ENCODE measurements around the gene FDX2. TPM values are rescaled to one million over a fixed set of nuclear protein-coding genes. Genes with fewer than 3 reads are reported as not detected.

FDX2 gene
- total and polyA plus RNA-seq, 4 donors = 15.0 to 45.3 (median 33.8) TPM

DNA sequence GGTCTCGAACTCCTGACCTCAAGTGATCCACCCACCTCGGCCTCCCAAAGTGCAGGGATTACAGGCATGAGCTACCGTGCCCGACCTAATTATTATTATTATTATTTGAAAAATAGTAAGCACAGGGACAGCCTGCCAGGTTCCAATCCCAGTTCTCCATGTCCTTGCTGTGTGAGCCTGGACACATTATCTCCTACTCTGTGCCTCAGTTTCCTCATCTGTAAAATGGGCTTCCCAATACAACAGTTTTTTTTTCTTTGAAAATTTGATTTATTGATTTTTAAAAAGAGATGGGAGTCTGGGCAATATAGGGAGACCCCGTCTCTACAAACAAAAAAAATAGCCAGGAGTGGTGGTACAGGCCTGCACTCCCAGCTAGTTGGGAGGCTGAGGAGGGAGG, 9.5 kb downstream of the FDX2 start:
- no CpG with 5 or more reads among the region's 5 CpGs for WGBS (ENCODE audit: insufficient coverage)
- no peak overlapping the region for H3K27ac ChIP-seq (ENCODE audit: low read depth, low read length)
- no peak overlapping the region for H3K4me3 ChIP-seq (ENCODE audit: low read depth, low read length)
- H3K4me1 ChIP-seq (ENCODE audit: control insufficient read depth, insufficient read depth, low read length) = no peaks in the 10 kb centered on the region
- peaks cover 2% of the 10 kb centered on the region for H3K27me3 ChIP-seq (ENCODE audit: control insufficient read depth, insufficient read depth, low read length)
- peaks cover 55% of the 10 kb centered on the region for H3K36me3 ChIP-seq (ENCODE audit: control insufficient read depth, insufficient read depth, low read length)
- DNase-seq (ENCODE audit: low read depth in 4 of 6, low spot score in 6 of 6) = no peak
- H3K9me3 ChIP-seq (ENCODE audit: control insufficient read depth, insufficient read depth, low read length) = no peaks in the 10 kb centered on the region

DNA sequence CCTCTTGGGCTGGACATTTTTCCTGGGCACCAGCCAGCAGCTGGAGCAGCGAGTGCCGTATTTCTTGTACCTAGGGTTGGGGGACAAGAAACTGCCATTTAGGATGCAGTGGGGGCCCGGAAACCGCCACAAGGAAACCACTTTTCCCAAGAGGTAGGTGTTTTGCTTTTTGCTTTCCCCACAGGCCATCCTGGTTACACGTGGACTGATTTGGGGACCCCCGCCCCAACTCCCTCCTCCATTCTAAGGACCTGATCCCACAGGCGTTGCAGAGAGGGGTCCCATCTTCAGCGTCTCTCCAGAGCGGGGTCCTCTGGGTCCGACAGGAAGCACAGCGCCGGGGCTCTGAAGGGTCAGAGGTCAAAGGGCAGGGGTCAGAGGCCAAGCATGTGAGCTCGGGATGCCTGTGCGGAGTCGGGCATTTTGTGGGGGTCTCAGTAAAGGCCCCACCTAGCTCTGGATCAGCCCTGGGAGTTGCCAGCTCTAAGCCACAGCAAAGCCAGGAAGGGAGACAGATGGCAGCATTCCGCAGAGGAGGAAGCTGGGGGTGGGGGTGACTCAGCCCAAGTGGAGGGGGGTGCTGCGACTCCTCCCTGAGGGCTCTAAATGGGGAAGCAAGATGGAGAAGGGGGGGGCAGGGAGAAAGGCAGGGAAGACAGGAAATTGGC, 10.5 kb downstream of the FDX2 start:
- no peaks in the 10 kb centered on the region for H3K9me3 ChIP-seq (ENCODE audit: control insufficient read depth, insufficient read depth, low read length)
- H3K27ac ChIP-seq (ENCODE audit: low read depth, low read length) = no peak overlapping the region
- no peak overlapping the region for H3K4me3 ChIP-seq (ENCODE audit: low read depth, low read length)
- peaks cover 45% of the 10 kb centered on the region for H3K36me3 ChIP-seq (ENCODE audit: control insufficient read depth, insufficient read depth, low read length)
- DNase-seq (ENCODE audit: low read depth in 4 of 6, low spot score in 6 of 6) = no peak
- H3K27me3 ChIP-seq (ENCODE audit: control insufficient read depth, insufficient read depth, low read length) = peaks cover 5% of the 10 kb centered on the region
- H3K4me1 ChIP-seq (ENCODE audit: control insufficient read depth, insufficient read depth, low read length) = no peaks in the 10 kb centered on the region
- WGBS (ENCODE audit: insufficient coverage) = 86% methylated on average over 17 of the region's 17 CpGs

DNA sequence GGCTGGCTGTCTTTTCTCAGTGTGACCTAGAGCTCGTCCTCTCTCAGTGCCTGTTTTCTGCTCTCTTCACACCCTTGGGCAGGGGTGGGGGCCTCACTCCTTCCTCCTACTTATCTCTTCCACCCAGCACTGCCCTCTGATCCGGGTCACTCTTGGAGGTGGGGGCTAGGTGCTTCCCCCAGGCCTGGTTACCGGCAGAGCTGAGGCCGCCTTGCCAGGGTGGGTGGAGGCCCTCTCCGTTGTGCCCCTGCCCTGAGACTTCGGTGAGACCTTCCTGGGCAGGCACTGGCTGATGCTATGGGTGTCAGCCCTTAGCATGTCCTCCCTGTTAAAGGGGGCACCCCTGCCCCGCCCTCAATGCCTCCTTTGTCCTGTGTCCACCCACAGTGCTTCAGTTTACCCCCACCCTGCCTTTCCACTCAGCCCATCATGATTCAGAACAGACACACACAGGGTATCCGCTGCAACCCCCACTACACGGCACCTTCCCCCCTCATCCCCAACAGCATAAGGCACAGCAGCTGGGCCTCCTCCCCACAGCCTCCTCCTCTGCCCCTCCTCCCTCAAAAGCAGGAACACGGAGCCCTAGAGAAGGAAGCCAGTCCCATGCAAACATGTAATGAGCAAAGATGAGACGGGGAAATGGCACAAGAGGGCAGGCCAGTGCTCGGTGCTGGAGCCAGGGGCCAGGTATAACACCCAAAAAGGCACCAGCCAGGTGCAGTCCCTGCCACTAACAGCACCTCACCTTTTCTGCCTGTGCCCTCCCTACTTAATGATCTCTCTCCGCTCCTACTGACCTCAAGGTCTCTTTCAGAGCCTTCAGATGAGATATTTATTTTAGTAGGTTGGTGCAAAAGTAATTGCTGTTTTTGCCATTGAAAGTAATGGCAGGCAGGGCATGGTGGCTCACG, 16.0 kb downstream of the FDX2 start:
- no peak for DNase-seq (ENCODE audit: low read depth in 4 of 6, low spot score in 6 of 6)
- H3K36me3 ChIP-seq (ENCODE audit: control insufficient read depth, insufficient read depth, low read length) = peaks cover 6% of the 10 kb centered on the region
- no peak overlapping the region for H3K4me3 ChIP-seq (ENCODE audit: low read depth, low read length)
- 60% methylated on average over 10 of the region's 14 CpGs for WGBS (ENCODE audit: insufficient coverage)
- H3K9me3 ChIP-seq (ENCODE audit: control insufficient read depth, insufficient read depth, low read length) = no peaks in the 10 kb centered on the region
- H3K27ac ChIP-seq (ENCODE audit: low read depth, low read length) = no peak overlapping the region
- H3K27me3 ChIP-seq (ENCODE audit: control insufficient read depth, insufficient read depth, low read length) = peaks cover 42% of the 10 kb centered on the region
- H3K4me1 ChIP-seq (ENCODE audit: control insufficient read depth, insufficient read depth, low read length) = peaks cover 16% of the 10 kb centered on the region

DNA sequence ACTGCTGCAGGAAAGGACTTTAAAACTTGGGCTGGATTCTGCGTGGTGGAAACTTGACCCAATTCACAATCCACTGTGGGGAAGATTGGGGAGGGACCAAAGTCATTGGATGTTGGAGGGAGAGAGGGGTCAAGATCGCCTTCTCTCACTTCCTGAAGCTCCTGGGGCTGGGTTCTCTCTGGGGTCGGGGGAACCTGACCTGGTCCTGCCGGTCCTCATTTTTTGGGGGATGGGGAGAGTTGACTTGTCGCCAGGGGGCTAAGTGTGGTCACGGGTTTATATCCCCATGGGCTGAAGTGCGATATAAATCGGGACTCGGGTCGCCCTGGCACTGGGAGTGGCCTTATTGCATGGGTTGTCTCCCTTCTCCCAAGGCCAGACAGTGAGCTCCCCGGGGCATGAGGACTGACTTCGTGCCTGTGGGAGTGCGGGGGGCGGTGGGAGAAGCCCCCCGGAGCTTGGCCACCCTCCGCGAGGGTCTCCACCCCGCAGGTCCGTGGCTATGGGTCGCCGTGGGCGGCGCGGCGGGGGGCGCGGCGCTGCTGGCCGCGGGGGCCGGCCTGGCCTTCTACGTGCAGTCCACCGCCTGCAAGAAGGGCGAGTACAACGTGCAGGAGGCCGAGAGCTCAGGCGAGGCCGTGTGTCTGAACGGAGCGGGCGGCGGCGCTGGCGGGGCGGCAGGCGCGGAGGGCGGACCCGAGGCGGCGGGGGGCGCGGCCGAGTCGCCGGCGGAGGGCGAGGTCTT, 19.8 kb downstream of the FDX2 start:
- peaks cover 9% of the 10 kb centered on the region for H3K36me3 ChIP-seq (ENCODE audit: control insufficient read depth, insufficient read depth, low read length)
- no peak for DNase-seq (ENCODE audit: low read depth in 4 of 6, low spot score in 6 of 6)
- H3K9me3 ChIP-seq (ENCODE audit: control insufficient read depth, insufficient read depth, low read length) = no peaks in the 10 kb centered on the region
- WGBS (ENCODE audit: insufficient coverage) = under 1% methylated on average over 45 of the region's 58 CpGs
- no peak overlapping the region for H3K4me3 ChIP-seq (ENCODE audit: low read depth, low read length)
- H3K27ac ChIP-seq (ENCODE audit: low read depth, low read length) = no peak overlapping the region
- H3K27me3 ChIP-seq (ENCODE audit: control insufficient read depth, insufficient read depth, low read length) = peaks cover 75% of the 10 kb centered on the region
- H3K4me1 ChIP-seq (ENCODE audit: control insufficient read depth, insufficient read depth, low read length) = peaks cover 41% of the 10 kb centered on the region

DNA sequence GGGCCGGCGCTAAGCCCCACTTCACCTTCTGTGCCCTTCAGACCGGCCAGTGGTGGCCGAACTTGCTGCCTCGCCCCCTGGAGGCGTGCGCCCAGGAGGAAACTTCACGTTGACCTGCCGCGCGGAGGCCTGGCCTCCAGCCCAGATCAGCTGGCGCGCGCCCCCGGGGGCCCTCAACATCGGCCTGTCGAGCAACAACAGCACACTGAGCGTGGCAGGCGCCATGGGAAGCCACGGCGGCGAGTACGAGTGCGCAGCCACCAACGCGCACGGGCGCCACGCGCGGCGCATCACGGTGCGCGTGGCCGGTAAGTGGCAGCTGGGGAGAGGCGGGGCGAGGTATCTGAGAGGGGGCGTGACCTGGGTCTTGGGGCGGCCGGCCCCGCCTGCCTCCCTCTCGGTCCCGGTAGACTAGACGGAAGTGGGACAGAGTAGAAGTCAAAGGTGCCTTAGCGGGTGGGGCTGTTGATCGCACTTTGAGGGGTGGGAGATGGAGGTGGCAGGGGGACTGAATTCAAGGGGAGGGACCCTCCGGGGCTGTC, 20.4 kb downstream of the FDX2 start:
- Histone ChIP-seq H3K9me3 (ENCODE audit: control insufficient read depth, insufficient read depth, low read length) (no peaks in the 10 kb centered on the region), H3K36me3 (ENCODE audit: control insufficient read depth, insufficient read depth, low read length) (peaks cover 9% of the 10 kb centered on the region), H3K4me3 (ENCODE audit: low read depth, low read length) (no peak overlapping the region), H3K27ac (ENCODE audit: low read depth, low read length) (no peak overlapping the region), H3K27me3 (ENCODE audit: control insufficient read depth, insufficient read depth, low read length) (peaks cover 82% of the 10 kb centered on the region), H3K4me1 (ENCODE audit: control insufficient read depth, insufficient read depth, low read length) (peaks cover 47% of the 10 kb centered on the region)
- DNase-seq (ENCODE audit: low read depth in 4 of 6, low spot score in 6 of 6) = no peak
- 2% methylated on average over 48 of the region's 48 CpGs for WGBS (ENCODE audit: insufficient coverage)

DNA sequence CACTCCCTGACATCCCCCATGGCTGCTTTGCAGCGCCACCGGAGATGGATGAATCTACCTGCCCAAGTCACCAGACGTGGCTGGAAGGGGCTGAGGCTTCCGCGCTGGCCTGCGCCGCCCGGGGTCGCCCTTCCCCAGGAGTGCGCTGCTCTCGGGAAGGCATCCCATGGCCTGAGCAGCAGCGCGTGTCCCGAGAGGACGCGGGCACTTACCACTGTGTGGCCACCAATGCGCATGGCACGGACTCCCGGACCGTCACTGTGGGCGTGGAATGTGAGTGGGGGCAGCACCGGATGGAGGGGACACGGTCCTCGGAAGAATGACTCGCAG, 21.5 kb downstream of the FDX2 start:
- Histone ChIP-seq H3K27ac (ENCODE audit: low read depth, low read length) (no peak overlapping the region), H3K36me3 (ENCODE audit: control insufficient read depth, insufficient read depth, low read length) (peaks cover 9% of the 10 kb centered on the region), H3K9me3 (ENCODE audit: control insufficient read depth, insufficient read depth, low read length) (no peaks in the 10 kb centered on the region), H3K4me3 (ENCODE audit: low read depth, low read length) (no peak overlapping the region), H3K27me3 (ENCODE audit: control insufficient read depth, insufficient read depth, low read length) (peaks cover 85% of the 10 kb centered on the region), H3K4me1 (ENCODE audit: control insufficient read depth, insufficient read depth, low read length) (peaks cover 58% of the 10 kb centered on the region)
- 11% methylated on average over 25 of the region's 25 CpGs for WGBS (ENCODE audit: insufficient coverage)
- DNase-seq (ENCODE audit: low read depth in 4 of 6, low spot score in 6 of 6) = no peak

DNA sequence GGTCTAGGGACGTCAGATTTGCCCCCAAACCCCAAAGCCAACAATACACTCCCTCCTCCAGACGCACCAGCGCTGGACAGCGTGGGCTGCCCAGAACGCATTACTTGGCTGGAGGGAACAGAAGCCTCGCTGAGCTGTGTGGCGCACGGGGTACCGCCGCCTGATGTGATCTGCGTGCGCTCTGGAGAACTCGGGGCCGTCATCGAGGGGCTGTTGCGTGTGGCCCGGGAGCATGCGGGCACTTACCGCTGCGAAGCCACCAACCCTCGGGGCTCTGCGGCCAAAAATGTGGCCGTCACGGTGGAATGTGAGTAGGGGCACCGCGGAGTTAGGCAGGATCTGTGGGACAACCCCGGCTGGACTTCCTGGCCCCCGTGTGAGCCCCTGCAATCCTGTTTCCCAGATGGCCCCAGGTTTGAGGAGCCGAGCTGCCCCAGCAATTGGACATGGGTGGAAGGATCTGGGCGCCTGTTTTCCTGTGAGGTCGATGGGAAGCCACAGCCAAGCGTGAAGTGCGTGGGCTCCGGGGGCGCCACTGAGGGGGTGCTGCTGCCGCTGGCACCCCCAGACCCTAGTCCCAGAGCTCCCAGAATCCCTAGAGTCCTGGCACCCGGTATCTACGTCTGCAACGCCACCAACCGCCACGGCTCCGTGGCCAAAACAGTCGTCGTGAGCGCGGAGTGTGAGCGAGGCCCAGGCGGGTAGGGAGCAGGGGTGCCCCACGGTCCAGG, 22.0 kb downstream of the FDX2 start:
- Histone ChIP-seq H3K27ac (ENCODE audit: low read depth, low read length) (no peak overlapping the region), H3K4me3 (ENCODE audit: low read depth, low read length) (no peak overlapping the region), H3K9me3 (ENCODE audit: control insufficient read depth, insufficient read depth, low read length) (no peaks in the 10 kb centered on the region), H3K36me3 (ENCODE audit: control insufficient read depth, insufficient read depth, low read length) (peaks cover 9% of the 10 kb centered on the region), H3K27me3 (ENCODE audit: control insufficient read depth, insufficient read depth, low read length) (peaks cover 89% of the 10 kb centered on the region), H3K4me1 (ENCODE audit: control insufficient read depth, insufficient read depth, low read length) (peaks cover 63% of the 10 kb centered on the region)
- no peak for DNase-seq (ENCODE audit: low read depth in 4 of 6, low spot score in 6 of 6)
- 20% methylated on average over 49 of the region's 49 CpGs for WGBS (ENCODE audit: insufficient coverage)

DNA sequence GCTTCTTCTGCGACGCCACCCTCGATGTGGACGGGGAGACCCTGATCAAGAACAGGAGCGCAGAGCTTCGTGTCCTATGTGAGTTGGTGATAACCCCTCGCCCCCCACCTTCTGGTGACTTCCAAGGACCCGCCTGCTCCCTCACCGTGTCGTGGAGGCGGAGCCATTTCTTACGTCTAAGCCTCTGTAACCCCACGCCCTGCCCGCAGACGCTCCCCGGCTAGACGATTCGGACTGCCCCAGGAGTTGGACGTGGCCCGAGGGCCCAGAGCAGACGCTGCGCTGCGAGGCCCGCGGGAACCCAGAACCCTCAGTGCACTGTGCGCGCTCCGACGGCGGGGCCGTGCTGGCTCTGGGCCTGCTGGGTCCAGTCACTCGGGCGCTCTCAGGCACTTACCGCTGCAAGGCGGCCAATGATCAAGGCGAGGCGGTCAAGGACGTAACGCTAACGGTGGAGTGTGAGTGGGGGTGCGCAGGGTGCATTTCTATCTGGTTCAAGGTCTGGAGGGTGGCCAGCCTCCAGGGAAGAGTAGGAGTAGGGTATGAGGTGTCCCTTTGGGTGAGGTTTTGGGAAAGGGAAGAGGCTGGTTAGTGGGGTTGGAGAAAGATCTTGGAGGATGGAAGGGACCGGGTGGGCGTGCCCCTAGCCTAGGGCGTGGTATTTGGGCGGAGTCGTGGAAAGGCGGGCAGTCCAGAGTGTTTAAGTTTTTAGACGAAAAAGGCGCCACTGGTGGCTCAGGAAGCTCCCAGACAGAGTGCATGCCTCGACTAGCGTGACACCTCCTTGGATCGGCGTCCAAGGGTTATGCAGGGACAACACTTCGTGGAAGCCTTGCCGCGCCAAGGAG, 22.8 kb downstream of the FDX2 start:
- no peaks in the 10 kb centered on the region for H3K9me3 ChIP-seq (ENCODE audit: control insufficient read depth, insufficient read depth, low read length)
- H3K4me3 ChIP-seq (ENCODE audit: low read depth, low read length) = no peak overlapping the region
- 16% methylated on average over 56 of the region's 56 CpGs for WGBS (ENCODE audit: insufficient coverage)
- H3K27me3 ChIP-seq (ENCODE audit: control insufficient read depth, insufficient read depth, low read length) = peaks cover 95% of the 10 kb centered on the region
- no peak for DNase-seq (ENCODE audit: low read depth in 4 of 6, low spot score in 6 of 6)
- H3K36me3 ChIP-seq (ENCODE audit: control insufficient read depth, insufficient read depth, low read length) = peaks cover 9% of the 10 kb centered on the region
- H3K4me1 ChIP-seq (ENCODE audit: control insufficient read depth, insufficient read depth, low read length) = peaks cover 67% of the 10 kb centered on the region
- H3K27ac ChIP-seq (ENCODE audit: low read depth, low read length) = no peak overlapping the region
